Measurements from ENCODE around the gene TAS2R3. TPM values are rescaled to one million over a fixed set of nuclear protein-coding genes. Genes with fewer than 3 reads are reported as not detected.

TAS2R3 gene
- total and polyA plus RNA-seq, 11 donors: 0.25 to 1.2 (median 0.58) TPM; not detected in 5

- 70 to 79% (median 72%) methylated on average over 13 of the region's 13 CpGs for WGBS, 4 donors
- H3K4me3 ChIP-seq: no peak overlapping the region
- H3K27me3 ChIP-seq: no peaks in the 10 kb centered on the region
- ATAC-seq (peak in 2 of 4 donors; percentile 10 to 39), DNase-seq (no peak)
- intact Hi-C loops (cut with DNase I): loop anchor here in 3 of 10 donors (5.0 kb wide), 2 partner anchors 129 to 134 kb away; no protein-coding TSS in a partner anchor
- peaks cover 0 to 16% (median 0%) of the 10 kb centered on the region in 9 donors for H3K36me3 ChIP-seq
- H3K9me3 ChIP-seq: no peaks in the 10 kb centered on the region
- H3K27ac ChIP-seq: no peak overlapping the region
- peaks cover 0 to 3% (median 0%) of the 10 kb centered on the region in 12 donors for H3K4me1 ChIP-seq
- peak; percentile 55 to 78 (median 70) for TF ChIP-seq CTCF (IDR thresholded peaks at IDR 0.05)
- no peak for TF ChIP-seq POLR2A (IDR thresholded peaks at IDR 0.05)
Measured at GRCh38 chr7:141785706-141786552, 22.0 kb downstream of the TAS2R3 start.

GRCh38 chr7:141788296-141788695, 24.4 kb downstream of the TAS2R3 start:
- no peak for DNase-seq
- intact Hi-C loops (cut with DNase I): loop anchor here in 3 of 10 donors (5.0 kb wide), 2 partner anchors 131 to 136 kb away; no protein-coding TSS in a partner anchor
- Histone ChIP-seq H3K27me3 (no peaks in the 10 kb centered on the region), H3K36me3 (peaks cover 0 to 18% (median 0%) of the 10 kb centered on the region in 9 donors), H3K4me3 (no peak overlapping the region), H3K4me1 (peaks cover 0 to 3% (median 0%) of the 10 kb centered on the region in 12 donors), H3K9me3 (no peaks in the 10 kb centered on the region), H3K27ac (no peak overlapping the region)
- WGBS, 4 donors: 72 to 76% (median 75%) methylated on average over 2 of the region's 2 CpGs
- no peak for TF ChIP-seq CTCF (IDR thresholded peaks at IDR 0.05)
- no peak for TF ChIP-seq POLR2A (IDR thresholded peaks at IDR 0.05)
- no peak for ATAC-seq

- intact Hi-C loops (cut with DNase I): loop anchor here in 3 of 10 donors (5.0 kb wide), 2 partner anchors 133 to 138 kb away; no protein-coding TSS in a partner anchor
- H3K27ac ChIP-seq: no peak within 1 kb of the TSS
- peaks cover 0 to 3% (median 0%) of the 10 kb centered on the region in 12 donors for H3K4me1 ChIP-seq
- no peak within 1 kb of the TSS for H3K4me3 ChIP-seq
- peaks cover 0 to 18% (median 0%) of the 10 kb centered on the region in 9 donors for H3K36me3 ChIP-seq
- no peaks in the 10 kb centered on the region for H3K27me3 ChIP-seq
- H3K9me3 ChIP-seq: no peaks in the 10 kb centered on the region
- ATAC-seq (no peak), DNase-seq (no peak)
- 74 to 95% (median 81%) methylated on average over 5 of the region's 5 CpGs for WGBS, 4 donors
- TF ChIP-seq POLR2A (IDR thresholded peaks at IDR 0.05): no peak
Measured at GRCh38 chr7:141789917-141790316, 26.0 kb downstream of the TAS2R3 start, which contains the start of gene TAS2R5. TAS2R5 (plus strand) TSS chr7:141790217; CDS start chr7:141790362, 145 bp downstream.

- 90 to 93% (median 92%) methylated on average over 2 of the region's 2 CpGs for WGBS, 4 donors
- Histone ChIP-seq H3K36me3 (peaks cover 0 to 18% (median 0%) of the 10 kb centered on the region in 9 donors), H3K27me3 (no peaks in the 10 kb centered on the region), H3K27ac (no peak overlapping the region), H3K4me3 (no peak overlapping the region), H3K4me1 (peaks cover 0 to 3% (median 0%) of the 10 kb centered on the region in 12 donors), H3K9me3 (no peaks in the 10 kb centered on the region)
- no peak for TF ChIP-seq POLR2A (IDR thresholded peaks at IDR 0.05)
- no peak for TF ChIP-seq CTCF (IDR thresholded peaks at IDR 0.05)
- intact Hi-C loops (cut with DNase I): no loop called here
- no peak for ATAC-seq
- DNase-seq: no peak
Measured at GRCh38 chr7:141792526-141792925, 28.6 kb downstream of the TAS2R3 start.

Other genes with a start within 250 kb of the TAS2R3 start
- 10 to 100 TPM; 30.6 to 49.8 (median 41.3) TPM for gene AGK, start 212.7 kb upstream of the TAS2R3 start, total RNA-seq
- 10 to 100 TPM; 21.4 to 28.2 TPM for gene AGK, start 212.7 kb upstream of the TAS2R3 start, polyA plus RNA-seq
- gene DENND11, start 61.9 kb upstream of the TAS2R3 start, total RNA-seq: 10 to 100 TPM in 3 of 9 donors, 1 to 10 TPM in 6; 6.7 to 15.3 (median 8.8) TPM
- 1 to 10 TPM; 3.5 to 5.8 TPM for gene DENND11, start 61.9 kb upstream of the TAS2R3 start, polyA plus RNA-seq
- gene WEE2, start 55.7 kb upstream of the TAS2R3 start, total RNA-seq: under 1 TPM in 1 of 9 donors, not detected in 8; 0.08 TPM
- not detected for gene WEE2, start 55.7 kb upstream of the TAS2R3 start, polyA plus RNA-seq
- 100 to 1,000 TPM in 6 of 9 donors, 10 to 100 TPM in 3; 95.5 to 120 (median 104) TPM for gene SSBP1, start 25.7 kb upstream of the TAS2R3 start, total RNA-seq
- gene SSBP1, start 25.7 kb upstream of the TAS2R3 start, polyA plus RNA-seq: 100 to 1,000 TPM; 252 to 268 TPM
- gene TAS2R4, start 12.6 kb downstream of the TAS2R3 start, total RNA-seq: under 1 TPM in 7 of 9 donors, not detected in 2; 0.12 to 0.67 (median 0.19) TPM
- gene TAS2R4, start 12.6 kb downstream of the TAS2R3 start, polyA plus RNA-seq: under 1 TPM; 0.07 to 0.11 TPM
- under 1 TPM in 4 of 9 donors, not detected in 5; 0.27 to 0.60 (median 0.49) TPM for gene TAS2R5, start 26.1 kb downstream of the TAS2R3 start, total RNA-seq
- under 1 TPM in 1 of 2 donors, not detected in 1; 0.18 TPM for gene TAS2R5, start 26.1 kb downstream of the TAS2R3 start, polyA plus RNA-seq
- gene PRSS37, start 77.4 kb downstream of the TAS2R3 start, total RNA-seq: not detected
- gene PRSS37, start 77.4 kb downstream of the TAS2R3 start, polyA plus RNA-seq: not detected
- not detected for gene OR9A4, start 152.3 kb downstream of the TAS2R3 start, total RNA-seq
- gene OR9A4, start 152.3 kb downstream of the TAS2R3 start, polyA plus RNA-seq: not detected
- 1 to 10 TPM in 2 of 9 donors, under 1 TPM in 6, not detected in 1; 0.12 to 2.6 (median 0.50) TPM for gene CLEC5A, start 182.9 kb downstream of the TAS2R3 start, total RNA-seq
- 1 to 10 TPM in 1 of 2 donors, under 1 TPM in 1; 0.27 to 1.1 TPM for gene CLEC5A, start 182.9 kb downstream of the TAS2R3 start, polyA plus RNA-seq
- gene TAS2R38, start 209.7 kb downstream of the TAS2R3 start, total RNA-seq: not detected
- not detected for gene TAS2R38, start 209.7 kb downstream of the TAS2R3 start, polyA plus RNA-seq
- gene MGAM, start 231.8 kb downstream of the TAS2R3 start, total RNA-seq: 1 to 10 TPM in 2 of 9 donors, under 1 TPM in 7; 0.15 to 1.2 (median 0.52) TPM
- gene MGAM, start 231.8 kb downstream of the TAS2R3 start, polyA plus RNA-seq: under 1 TPM; 0.08 to 0.10 TPM